H9 (cell line): ENCODE data around the gene DPM3. TPM values are rescaled to one million over a fixed set of nuclear protein-coding genes. Genes with fewer than 3 reads are reported as not detected.

Experiments
- DNase-seq: peaks from one replicate; pipeline ENCODE4 v3.0.0-alpha.2; 2017
- H2AFZ ChIP-seq: one replicate; pipeline ENCODE4 v1.6.1; 2013; ENCODE audit warnings: mild to moderate bottlenecking, low read length, control low read depth, moderate library complexity
- H2AK5ac ChIP-seq: 2 replicates; pipeline ENCODE4 v1.6.1; 2013; ENCODE audit warnings: low read length, control low read depth, mixed read lengths; ENCODE audit not compliant: insufficient read length
- H2BK120ac ChIP-seq: one replicate; pipeline ENCODE4 v1.6.1; 2013; ENCODE audit warnings: low read depth, mild to moderate bottlenecking, low read length, control low read depth, inconsistent platforms; ENCODE audit not compliant: poor library complexity, severe bottlenecking
- H2BK12ac ChIP-seq: 2 replicates; pipeline ENCODE4 v1.6.1; 2013; ENCODE audit warnings: low read length, control low read depth, mixed read lengths, low read depth; ENCODE audit not compliant: insufficient read length
- H2BK15ac ChIP-seq: 2 replicates; pipeline ENCODE4 v1.6.1; 2013; ENCODE audit warnings: low read depth, low read length, control low read depth
- H2BK20ac ChIP-seq: one replicate; pipeline ENCODE4 v1.6.1; 2013; ENCODE audit warnings: low read depth, mild to moderate bottlenecking, low read length, control low read depth, inconsistent platforms; ENCODE audit not compliant: poor library complexity, severe bottlenecking
- H2BK5ac ChIP-seq: 2 replicates; pipeline ENCODE4 v1.6.1; 2013; ENCODE audit warnings: low read length, control low read depth, mixed read lengths; ENCODE audit not compliant: insufficient read length
- H3K14ac ChIP-seq: 2 replicates; pipeline ENCODE4 v1.6.1; 2013; ENCODE audit warnings: low read length, control low read depth; ENCODE audit not compliant: insufficient read depth
- H3K18ac ChIP-seq: 2 replicates; pipeline ENCODE4 v1.6.1; 2013; ENCODE audit warnings: low read depth, mild to moderate bottlenecking, mixed read lengths, low read length, control low read depth; ENCODE audit not compliant: insufficient read length
- H3K23ac ChIP-seq: 2 replicates; pipeline ENCODE4 v1.6.1; 2013; ENCODE audit warnings: low read length, control low read depth, mixed read lengths, low read depth; ENCODE audit not compliant: insufficient read length
- H3K23me2 ChIP-seq: 2 replicates; pipeline ENCODE4 v1.6.1; 2013; ENCODE audit warnings: low read depth, mild to moderate bottlenecking, mixed read lengths, low read length, control low read depth; ENCODE audit not compliant: insufficient read length, poor library complexity, severe bottlenecking
- H3K27ac ChIP-seq: 2 replicates; pipeline ENCODE4 v1.5.1; 2013; ENCODE audit warnings: low read length, control low read depth, mixed read lengths, low read depth; ENCODE audit not compliant: insufficient read length
- H3K27me3 ChIP-seq: 2 replicates; pipeline ENCODE4 v1.6.1; 2013; ENCODE audit warnings: low read length, control low read depth, inconsistent platforms; ENCODE audit not compliant: insufficient read depth
- H3K4ac ChIP-seq: 2 replicates; pipeline ENCODE4 v1.6.1; 2013; ENCODE audit warnings: low read depth, mild to moderate bottlenecking, control low read depth, inconsistent platforms, low read length, moderate library complexity
- H3K4me1 ChIP-seq: 2 replicates; pipeline ENCODE4 v1.6.1; 2013; ENCODE audit warnings: low read length, control low read depth, inconsistent platforms; ENCODE audit not compliant: insufficient read depth
- H3K4me2 ChIP-seq: 2 replicates; pipeline ENCODE4 v1.6.1; 2013; ENCODE audit warnings: low read length, control low read depth, mixed read lengths; ENCODE audit not compliant: insufficient read length, insufficient read depth
- H3K56ac ChIP-seq: 2 replicates; pipeline ENCODE4 v1.6.1; 2013; ENCODE audit warnings: low read depth, mild to moderate bottlenecking, mixed read lengths, low read length, control low read depth; ENCODE audit not compliant: insufficient read length
- H3K79me1 ChIP-seq: 2 replicates; pipeline ENCODE4 v1.6.1; 2013; ENCODE audit warnings: low read depth, mild to moderate bottlenecking, moderate library complexity, low read length, control low read depth, inconsistent platforms; ENCODE audit not compliant: insufficient read depth, poor library complexity, severe bottlenecking
- H3K79me2 ChIP-seq: 2 replicates; pipeline ENCODE4 v1.6.1; 2013; ENCODE audit warnings: low read length, control low read depth, inconsistent platforms; ENCODE audit not compliant: insufficient read depth
- H3K9ac ChIP-seq: 2 replicates; pipeline ENCODE4 v1.6.1; 2013; ENCODE audit warnings: low read length, control low read depth, mixed read lengths; ENCODE audit not compliant: insufficient read length; ENCODE audit errors: extremely low read depth
- H3K9me3 ChIP-seq: one replicate; pipeline ENCODE4 v1.6.1; 2013; ENCODE audit warnings: low read depth, low read length, inconsistent platforms; ENCODE audit not compliant: control insufficient read depth
- H3T11ph ChIP-seq: one replicate; pipeline ENCODE4 v1.6.1; 2013; ENCODE audit warnings: mild to moderate bottlenecking, low read length, control low read depth, inconsistent platforms
- H4K20me1 ChIP-seq: one replicate; pipeline ENCODE4 v1.6.1; 2013; ENCODE audit not compliant: control insufficient read depth, insufficient read length, insufficient read depth
- H4K5ac ChIP-seq: 2 replicates; pipeline ENCODE4 v1.6.1; 2013; ENCODE audit warnings: low read depth, mild to moderate bottlenecking, mixed read lengths, low read length, control low read depth; ENCODE audit not compliant: insufficient read length
- H4K8ac ChIP-seq: replicated peaks from 2 replicates; pipeline ENCODE4 v1.6.1; 2013; ENCODE audit warnings: low read length, control low read depth, mixed read lengths, low read depth; ENCODE audit not compliant: insufficient read length
- H4K91ac ChIP-seq: 2 replicates; pipeline ENCODE4 v1.6.1; 2013; ENCODE audit warnings: low read depth, mild to moderate bottlenecking, moderate library complexity, mixed read lengths, low read length, control low read depth; ENCODE audit not compliant: insufficient read length
- H3K27ac Mint-ChIP-seq, 3 experiments: 2 replicates in 2 of 3; 3 replicates in 1 of 3; pipeline ENCODE4 v1.8.0; 2020 to 2021; ENCODE audit warnings: mixed read lengths in 3 of 3, mild to moderate bottlenecking in 1 of 3, moderate library complexity in 1 of 3
- H3K27me3 Mint-ChIP-seq: 2 replicates; pipeline ENCODE4 v1.8.0; 2021; ENCODE audit warnings: low read depth, mild to moderate bottlenecking, moderate library complexity, mixed read lengths
- H3K36me3 Mint-ChIP-seq, 3 experiments: 2 replicates in 2 of 3; 3 replicates in 1 of 3; pipeline ENCODE4 v1.8.0; 2020 to 2021; ENCODE audit warnings: low read depth in 3 of 3, mixed read lengths in 3 of 3; ENCODE audit not compliant: insufficient read depth in 1 of 3
- H3K4me1 Mint-ChIP-seq, 2 experiments: 2 replicates each; pipeline ENCODE4 v1.8.0; 2020; ENCODE audit warnings: mixed read lengths in 2 of 2
- H3K4me3 Mint-ChIP-seq, 2 experiments: 2 replicates in 1 of 2; 3 replicates in 1 of 2; pipeline ENCODE4 v1.8.0; 2020 to 2021; ENCODE audit warnings: mild to moderate bottlenecking in 2 of 2, mixed read lengths in 2 of 2, moderate library complexity in 1 of 2
- H3K9me3 Mint-ChIP-seq, 2 experiments: 2 replicates in 1 of 2; 3 replicates in 1 of 2; pipeline ENCODE4 v1.8.0; 2020; ENCODE audit warnings: mild to moderate bottlenecking in 2 of 2, mixed read lengths in 2 of 2, moderate library complexity in 1 of 2
- CTCF ChIP-seq: fragments of 200-600 bp; sonication (generic); conservative IDR thresholded peaks from 3 replicates; pipeline ENCODE4 v1.8.0; 2021; ENCODE audit warnings: antibody characterized with exemption, mild to moderate bottlenecking
- WGBS: extraction: QIAGEN DNeasy Blood & Tissue Kit; methylation state at CpG from one replicate; pipeline ENCODE4 v1.1.7; 2013; ENCODE audit warnings: missing lambda C conversion rate, low lambda C conversion rate, mixed read lengths; ENCODE audit not compliant: insufficient read length; ENCODE audit errors: extremely low coverage; 5-methylcytosine and 5-hydroxymethylcytosine counted together
- total RNA-seq: library from RNA; stranded (reverse); gene quantifications from 2 replicates; pipeline ENCODE4 v1.2.1, GENCODE V29; 2021

Gene DPM3
- total RNA-seq, 1 experiment from 2014 or later = 48.5 TPM

- H3K9ac ChIP-seq = no peak overlapping the region
- no peaks in the 10 kb centered on the region for H3K9me3 Mint-ChIP-seq
- H2BK12ac ChIP-seq = no peak overlapping the region
- no peak overlapping the region for H3K27ac Mint-ChIP-seq
- WGBS = no CpG with 5 or more reads among the region's 6 CpGs
- no peak overlapping the region for H4K5ac ChIP-seq
- no peak overlapping the region for H4K91ac ChIP-seq
- no peaks in the 10 kb centered on the region for H3K79me2 ChIP-seq
- no peak overlapping the region for H2BK120ac ChIP-seq
- H3K9me3 ChIP-seq = no peaks in the 10 kb centered on the region
- H3K18ac ChIP-seq = no peak overlapping the region
- H3K23me2 ChIP-seq = no peaks in the 10 kb centered on the region
- H3K4me2 ChIP-seq = no peak overlapping the region
- no peaks in the 10 kb centered on the region for H3K36me3 Mint-ChIP-seq
- no peak overlapping the region for H3K56ac ChIP-seq
- H3K27ac ChIP-seq = no peak overlapping the region
- TF ChIP-seq CTCF = no peak
- no peak overlapping the region for H3K14ac ChIP-seq
- peaks cover under 1 to 1% of the 10 kb centered on the region in 2 experiments; a peak in 1 of 4 replicates for H3K4me1 Mint-ChIP-seq
- no peaks in the 10 kb centered on the region for H3K79me1 ChIP-seq
- H3K4me3 Mint-ChIP-seq = no peak overlapping the region
- H2AK5ac ChIP-seq = no peak overlapping the region
- H3K4me1 ChIP-seq = no peaks in the 10 kb centered on the region
- no peak overlapping the region for H3K23ac ChIP-seq
- no peak for DNase-seq
- no peak overlapping the region for H4K8ac ChIP-seq
- no peak overlapping the region for H2BK5ac ChIP-seq
- no peaks in the 10 kb centered on the region for H3K27me3 ChIP-seq
- no peak overlapping the region for H2AFZ ChIP-seq
- H4K20me1 ChIP-seq = no peaks in the 10 kb centered on the region
- H2BK20ac ChIP-seq = no peak overlapping the region
- H2BK15ac ChIP-seq = no peak overlapping the region
- no peak overlapping the region for H3K4ac ChIP-seq
- no peak overlapping the region for H3T11ph ChIP-seq
- H3K27me3 Mint-ChIP-seq = peaks cover 53% of the 10 kb centered on the region
Measured at GRCh38 chr1:155106862-155107261, 33.5 kb downstream of the DPM3 start.
